Peyer's patch (tissue), 4 donors: Measurements from ENCODE around the gene PDK3. TPM values are rescaled to one million over a fixed set of nuclear protein-coding genes. Genes with fewer than 3 reads are reported as not detected.

Source experiments
- DNase-seq, 3 donors: peaks; one replicate each; pipeline ENCODE4 v3.0.0-alpha.2; 2017 to 2019
- H3K27ac ChIP-seq, 4 donors: fragments of 200-600 bp; sonication (generic); one replicate each; pipeline ENCODE4 v1.5.1; 2016 to 2019
- H3K27me3 ChIP-seq, 2 donors: fragments of 200-600 bp; sonication (generic); one replicate each; pipeline ENCODE4 v1.5.1; 2019
- H3K36me3 ChIP-seq, 3 donors: fragments of 200-600 bp; sonication (generic); one replicate each; pipeline ENCODE4 v1.5.1; 2016 to 2019
- H3K4me1 ChIP-seq, 4 donors: fragments of 200-600 bp; sonication (generic); one replicate each; pipeline ENCODE4 v1.5.1; 2016 to 2019
- H3K4me3 ChIP-seq, 4 donors: fragments of 200-600 bp; sonication (generic); 1 replicate in 3 of 4; 2 replicates in 1 of 4; pipeline ENCODE4 v1.5.1; 2016 to 2019; ENCODE audit warnings: mild to moderate bottlenecking in 1 of 4
- H3K9me3 ChIP-seq, 4 donors: fragments of 200-600 bp; sonication (generic); one replicate each; pipeline ENCODE4 v1.5.1; 2016 to 2019; ENCODE audit warnings: mild to moderate bottlenecking in 1 of 4
- CTCF ChIP-seq, 6 experiments: fragments of 450-650 bp in 4 of 6; fragments of 200-600 bp in 2 of 6; sonication (generic) in 1 of 6; IDR thresholded peaks; one replicate each; pipeline ENCODE4 v1.5.1; 2017 to 2019; ENCODE audit warnings: antibody characterized with exemption in 6 of 6, mild to moderate bottlenecking in 3 of 6, moderate library complexity in 1 of 6
- POLR2A ChIP-seq, 2 donors: fragments of 450-650 bp; IDR thresholded peaks; one replicate each; pipeline ENCODE4 v1.5.1; 2017; ENCODE audit warnings: antibody characterized with exemption in 2 of 2, mild to moderate bottlenecking in 2 of 2, moderate library complexity in 2 of 2
- total RNA-seq, 4 donors: library from RNA; depleted of rRNA; stranded (reverse); fragments of >200 nt; gene quantifications; one replicate each; pipeline ENCODE4 v1.1.0, GENCODE V29; 2016

The PDK3 gene
- total RNA-seq, 4 donors from 2014 or later, result 26.4 to 56.0 (median 32.5) TPM

GRCh38 chrX:24520472-24520871, 55.4 kb downstream of the PDK3 start:
- no peak overlapping the region for H3K27ac ChIP-seq
- no peak overlapping the region for H3K4me3 ChIP-seq
- H3K36me3 ChIP-seq, result no peaks in the 10 kb centered on the region
- TF ChIP-seq CTCF (IDR thresholded peaks at IDR 0.05), result no peak
- no peaks in the 10 kb centered on the region for H3K4me1 ChIP-seq
- no peaks in the 10 kb centered on the region for H3K27me3 ChIP-seq
- H3K9me3 ChIP-seq, result no peaks in the 10 kb centered on the region
- no peak for DNase-seq

- Histone ChIP-seq H3K27me3 (no peaks in the 10 kb centered on the region), H3K9me3 (no peaks in the 10 kb centered on the region), H3K4me3 (no peak overlapping the region), H3K27ac (no peak overlapping the region), H3K36me3 (peaks cover 0 to 8% (median 0%) of the 10 kb centered on the region in 3 donors), H3K4me1 (no peaks in the 10 kb centered on the region)
- TF ChIP-seq POLR2A (IDR thresholded peaks at IDR 0.05) (no peak), CTCF (IDR thresholded peaks at IDR 0.05) (no peak)
- no peak for DNase-seq
These were observed 60.4 kb downstream of the PDK3 start for GRCh38 chrX:24525455-24525854.

GRCh38 chrX:24526616-24527015, 61.5 kb downstream of the PDK3 start:
- TF ChIP-seq CTCF (IDR thresholded peaks at IDR 0.05), result no peak
- no peak for TF ChIP-seq POLR2A (IDR thresholded peaks at IDR 0.05)
- DNase-seq, result no peak
- H3K9me3 ChIP-seq, result no peaks in the 10 kb centered on the region
- H3K27me3 ChIP-seq, result no peaks in the 10 kb centered on the region
- no peak overlapping the region for H3K4me3 ChIP-seq
- peaks cover 0 to 8% (median 0%) of the 10 kb centered on the region in 3 donors for H3K36me3 ChIP-seq
- no peak overlapping the region for H3K27ac ChIP-seq
- no peaks in the 10 kb centered on the region for H3K4me1 ChIP-seq

DNA sequence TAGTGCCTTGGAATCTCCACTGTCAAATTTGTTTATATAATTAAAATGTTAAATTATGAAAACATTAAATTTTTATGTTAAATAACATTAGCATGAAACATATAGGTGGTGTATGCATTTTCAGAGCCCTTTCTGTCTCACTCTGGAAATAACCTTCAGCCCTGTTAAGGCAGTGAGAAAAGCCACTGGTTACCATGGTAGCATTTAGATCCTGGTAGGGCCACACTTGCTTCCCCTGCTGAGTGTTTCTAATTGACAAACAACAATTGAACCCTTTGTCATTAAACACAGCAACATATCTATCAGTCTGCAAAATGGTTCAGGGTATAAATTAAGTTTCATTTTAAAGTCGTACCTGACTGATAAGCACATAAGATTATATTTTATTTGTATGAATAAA, 63.5 kb downstream of the PDK3 start:
- DNase-seq, result no peak
- Histone ChIP-seq H3K36me3 (peaks cover 0 to 10% (median 0%) of the 10 kb centered on the region in 3 donors), H3K27ac (no peak overlapping the region), H3K4me1 (no peaks in the 10 kb centered on the region), H3K4me3 (no peak overlapping the region), H3K9me3 (no peaks in the 10 kb centered on the region), H3K27me3 (no peaks in the 10 kb centered on the region)
- no peak for TF ChIP-seq CTCF (IDR thresholded peaks at IDR 0.05)
- no peak for TF ChIP-seq POLR2A (IDR thresholded peaks at IDR 0.05)

- DNase-seq, result no peak
- TF ChIP-seq POLR2A (IDR thresholded peaks at IDR 0.05), result no peak
- no peak for TF ChIP-seq CTCF (IDR thresholded peaks at IDR 0.05)
These were observed 71.5 kb downstream of the PDK3 start for GRCh38 chrX:24536551-24536950.

GRCh38 chrX:24542756-24543155, 77.7 kb downstream of the PDK3 start:
- TF ChIP-seq POLR2A (IDR thresholded peaks at IDR 0.05), result no peak
- no peak for TF ChIP-seq CTCF (IDR thresholded peaks at IDR 0.05)
- no peaks in the 10 kb centered on the region for H3K9me3 ChIP-seq
- no peak for DNase-seq
- no peak overlapping the region for H3K4me3 ChIP-seq
- H3K36me3 ChIP-seq, result no peaks in the 10 kb centered on the region
- H3K27me3 ChIP-seq, result no peaks in the 10 kb centered on the region
- no peaks in the 10 kb centered on the region for H3K4me1 ChIP-seq
- no peak overlapping the region for H3K27ac ChIP-seq

More at GRCh38 chrX:24536551-24536950, 71.5 kb downstream of the PDK3 start:
- Histone ChIP-seq H3K4me3 (no peak overlapping the region), H3K27me3 (no peaks in the 10 kb centered on the region), H3K4me1 (no peaks in the 10 kb centered on the region), H3K36me3 (peaks cover 0 to 14% (median 0%) of the 10 kb centered on the region in 3 donors), H3K27ac (no peak overlapping the region), H3K9me3 (no peaks in the 10 kb centered on the region)
